Neural cell (in vitro differentiated cells): ENCODE measurements around the gene MORC3. TPM values are rescaled to one million over a fixed set of nuclear protein-coding genes. Genes with fewer than 3 reads are reported as not detected.

Experiments used
- H2AFZ ChIP-seq: fragments of 200-600, 300-800 bp; sonication (generic), shearing (Covaris generic); 2 replicates; pipeline ENCODE4 v1.6.0; 2014; ENCODE audit warnings: low read depth, mild to moderate bottlenecking, antibody characterized with exemption, low read length, moderate library complexity
- H3F3A ChIP-seq: fragments of 200-600 bp; shearing (Covaris generic); 2 replicates; pipeline ENCODE4 v1.6.1; 2016; ENCODE audit warnings: mild to moderate bottlenecking, moderate library complexity, mixed read lengths, antibody characterized with exemption, low read length; ENCODE audit not compliant: insufficient read depth, poor library complexity, severe bottlenecking
- H3K27ac ChIP-seq: fragments of 200-600, 300-800 bp; sonication (generic), shearing (Covaris generic); 2 replicates; pipeline ENCODE4 v1.5.1; 2014; ENCODE audit warnings: mild to moderate bottlenecking, low read length, moderate library complexity
- H3K27me3 ChIP-seq: fragments of 300-800, 200-600 bp; sonication (generic), shearing (Covaris generic); 2 replicates; pipeline ENCODE4 v1.6.0; 2014; ENCODE audit warnings: mild to moderate bottlenecking, low read depth, low read length, moderate library complexity; ENCODE audit not compliant: insufficient read depth
- H3K36me3 ChIP-seq: fragments of 300-800, 200-600 bp; sonication (generic), shearing (Covaris generic); 2 replicates; pipeline ENCODE4 v1.5.1; 2014; ENCODE audit warnings: mild to moderate bottlenecking, antibody characterized with exemption, low read length, moderate library complexity; ENCODE audit not compliant: insufficient read depth
- H3K4me2 ChIP-seq: fragments of 300-800, 200-600 bp; sonication (generic), shearing (Covaris generic); 2 replicates; pipeline ENCODE4 v1.6.0; 2014; ENCODE audit warnings: mild to moderate bottlenecking, low read length
- H3K4me3 ChIP-seq: fragments of 300-800, 200-600 bp; sonication (generic), shearing (Covaris generic); 2 replicates; pipeline ENCODE4 v1.5.1; 2014; ENCODE audit warnings: mild to moderate bottlenecking, low read length, moderate library complexity
- H3K79me2 ChIP-seq: fragments of 200-600 bp; shearing (Covaris generic); replicated peaks from 2 replicates; pipeline ENCODE4 v1.6.0; 2014; ENCODE audit warnings: mild to moderate bottlenecking, low read length, moderate library complexity; ENCODE audit not compliant: insufficient read depth
- H3K9ac ChIP-seq: fragments of 300-800, 200-600 bp; sonication (generic), shearing (Covaris generic); 2 replicates; pipeline ENCODE4 v1.6.1; 2016; ENCODE audit warnings: mild to moderate bottlenecking, low read length, mixed read lengths
- H3K9me2 ChIP-seq: fragments of 200-600 bp; shearing (Covaris generic); 2 replicates; pipeline ENCODE4 v1.6.1; 2016; ENCODE audit warnings: mild to moderate bottlenecking, low read length, mixed read lengths; ENCODE audit not compliant: insufficient read depth
- H3K9me3 ChIP-seq: fragments of 200-600, 300-800 bp; sonication (generic), shearing (Covaris generic); 2 replicates; pipeline ENCODE4 v1.6.1; 2016; ENCODE audit warnings: mild to moderate bottlenecking, mixed run types, low read length, moderate library complexity, mixed read lengths
- H4K20me1 ChIP-seq: fragments of 200-600 bp; shearing (Covaris generic); 2 replicates; pipeline ENCODE4 v1.6.1; 2016; ENCODE audit warnings: mild to moderate bottlenecking, mixed run types; ENCODE audit not compliant: insufficient read depth
- CTCF ChIP-seq: fragments of 450-650 bp; IDR thresholded peaks from 2 replicates; pipeline ENCODE4 v1.5.1; 2014; ENCODE audit warnings: antibody characterized with exemption, mild to moderate bottlenecking, moderate library complexity; ENCODE audit not compliant: poor library complexity, severe bottlenecking
- EP300 ChIP-seq: fragments of 450-650 bp; conservative IDR thresholded peaks from 2 replicates; pipeline ENCODE4 v1.6.1; 2014; ENCODE audit warnings: antibody characterized with exemption, mild to moderate bottlenecking, moderate library complexity; ENCODE audit not compliant: poor library complexity, severe bottlenecking
- EZH2 ChIP-seq: fragments of 200-600, 300-800 bp; shearing (Covaris generic), sonication (generic); IDR thresholded peaks from 2 replicates; pipeline ENCODE4 v1.6.1; 2014; ENCODE audit warnings: antibody characterized with exemption, low read length, borderline replicate concordance, mild to moderate bottlenecking; ENCODE audit not compliant: insufficient read depth, poor library complexity, severe bottlenecking
- MXI1 ChIP-seq: fragments of 450-650 bp; conservative IDR thresholded peaks from 2 replicates; pipeline ENCODE4 v1.6.1; 2014; ENCODE audit warnings: antibody characterized with exemption, mild to moderate bottlenecking; ENCODE audit not compliant: poor library complexity, severe bottlenecking
- POLR2AphosphoS5 ChIP-seq: IDR thresholded peaks from 2 replicates; pipeline ENCODE4 v1.6.1; 2012
- RAD21 ChIP-seq: fragments of 450-650 bp; conservative IDR thresholded peaks from 2 replicates; pipeline ENCODE4 v1.6.1; 2014; ENCODE audit warnings: antibody characterized with exemption, mild to moderate bottlenecking, moderate library complexity
- REST ChIP-seq: IDR thresholded peaks from 2 replicates; pipeline ENCODE4 v1.6.1; 2012; ENCODE audit warnings: borderline replicate concordance
- SMC3 ChIP-seq: fragments of 450-650 bp; conservative IDR thresholded peaks from 2 replicates; pipeline ENCODE4 v1.6.1; 2014; ENCODE audit warnings: antibody characterized with exemption, mild to moderate bottlenecking, moderate library complexity; ENCODE audit not compliant: poor library complexity
- TAF1 ChIP-seq: IDR thresholded peaks from 2 replicates; pipeline ENCODE4 v1.6.1; 2012; ENCODE audit warnings: low read depth
- polyA plus RNA-seq: library from polyadenylated mRNA; depleted of rRNA; stranded (reverse); fragments of >200 nt; gene quantifications from 2 replicates; pipeline ENCODE4 v1.2.3, GENCODE V29; 2014

MORC3 gene
- polyA plus RNA-seq, 1 donor from 2014 or later = 65.4 TPM

GRCh38 chr21:36297406-36297937, 22.5 kb upstream of the MORC3 start:
- no peaks in the 10 kb centered on the region for H3K9me3 ChIP-seq
- no peaks in the 10 kb centered on the region for H4K20me1 ChIP-seq
- H3K4me3 ChIP-seq = no peak overlapping the region
- H3K79me2 ChIP-seq = no peaks in the 10 kb centered on the region
- H3K36me3 ChIP-seq = no peaks in the 10 kb centered on the region
- H3K9ac ChIP-seq = no peak overlapping the region
- H3K27me3 ChIP-seq = no peaks in the 10 kb centered on the region
- no peak for TF ChIP-seq REST
- TF ChIP-seq RAD21 = no peak
- no peak for TF ChIP-seq MXI1
- no peak for TF ChIP-seq EP300
- no peak for TF ChIP-seq POLR2AphosphoS5
- no peak for TF ChIP-seq EZH2
- TF ChIP-seq TAF1 = no peak
- TF ChIP-seq CTCF = no peak
- TF ChIP-seq SMC3 = no peak
- no peaks in the 10 kb centered on the region for H3K9me2 ChIP-seq
- no peak overlapping the region for H3K4me2 ChIP-seq
- no peaks in the 10 kb centered on the region for H3F3A ChIP-seq
- no peak overlapping the region for H3K27ac ChIP-seq
- H2AFZ ChIP-seq = no peak overlapping the region

GRCh38 chr21:36297938-36298572, 21.9 kb upstream of the MORC3 start:
- Histone ChIP-seq H3K9me3 (no peaks in the 10 kb centered on the region), H3F3A (no peaks in the 10 kb centered on the region), H3K27me3 (no peaks in the 10 kb centered on the region), H3K36me3 (no peaks in the 10 kb centered on the region), H3K9me2 (no peaks in the 10 kb centered on the region), H3K79me2 (no peaks in the 10 kb centered on the region), H2AFZ (no peak overlapping the region), H4K20me1 (no peaks in the 10 kb centered on the region), H3K9ac (no peak overlapping the region), H3K4me2 (no peak overlapping the region), H3K27ac (no peak overlapping the region), H3K4me3 (no peak overlapping the region)
- TF ChIP-seq EZH2 (no peak), SMC3 (no peak), TAF1 (no peak), MXI1 (no peak), REST (no peak), POLR2AphosphoS5 (no peak), CTCF (no peak), EP300 (no peak), RAD21 (no peak)
